MM.1S (cell line): Measurements from ENCODE around the gene BIRC6.

Experiments
- CTCF ChIP-seq: fragments of 300-600 bp; sonication (generic); IDR thresholded peaks from 2 replicates; pipeline ENCODE4 v1.5.1; 2016; ENCODE audit warnings: antibody characterized with exemption, low read length, mixed read lengths
- EZH2 ChIP-seq: fragments of 300-600 bp; sonication (generic); optimal IDR thresholded peaks from 2 replicates; pipeline ENCODE3; 2017; ENCODE audit warnings: low read depth, mild to moderate bottlenecking, antibody characterized with exemption, low read length, mixed read lengths
- EZH2phosphoT487 ChIP-seq: fragments of 300-600 bp; sonication (generic); IDR thresholded peaks from 2 replicates; pipeline ENCODE4 v1.6.1; 2018; ENCODE audit warnings: antibody characterized with exemption, low read length

GRCh38 chr2:32472605-32473004 lies 115.8 kb downstream of the BIRC6 start:
- TF ChIP-seq CTCF (no peak), EZH2 (no peak), EZH2phosphoT487 (no peak)
